SK-N-MC (cell line): Measurements from ENCODE around the gene C11orf97.

ENCODE experiments used
- EZH2 ChIP-seq: fragments of 200-600 bp; sonication (generic); IDR thresholded peaks from one replicate; pipeline ENCODE4 v1.6.1; 2017; ENCODE audit warnings: antibody characterized with exemption
- FOXP2 ChIP-seq: optimal IDR thresholded peaks from 2 replicates; pipeline ENCODE3; 2011; ENCODE audit warnings: mild to moderate bottlenecking, moderate library complexity; ENCODE audit not compliant: insufficient read depth; ENCODE audit errors: extremely low read length, control extremely low read depth
- POLR2AphosphoS5 ChIP-seq: IDR thresholded peaks from 2 replicates; pipeline ENCODE4 v1.6.1; 2012; ENCODE audit warnings: mild to moderate bottlenecking, low read depth, low read length, borderline replicate concordance

GRCh38 chr11:94472916-94473799 lies 39.1 kb upstream of the C11orf97 start:
- TF ChIP-seq POLR2AphosphoS5: no peak
- TF ChIP-seq EZH2: no peak
- TF ChIP-seq FOXP2: no peak
